HepG2 (cell line): ENCODE measurements around the gene KDM8. TPM values are rescaled to one million over a fixed set of nuclear protein-coding genes. Genes with fewer than 3 reads are reported as not detected.

Experiments
- AHR ChIP-seq: IDR thresholded peaks from 2 replicates; pipeline ENCODE4 v1.6.1; 2018; ENCODE audit warnings: missing genetic modification reagents, missing compliant biosample characterization
- ATF1 ChIP-seq: IDR thresholded peaks from 2 replicates; pipeline ENCODE4 v1.6.1; 2016; ENCODE audit warnings: mild to moderate bottlenecking, control low read depth
- ATF7 ChIP-seq, 2 experiments: fragments of 450-650 bp in 1 of 2; sonication (generic) in 1 of 2; formaldehyde crosslinking in 1 of 2; IDR thresholded peaks; 2 replicates each; pipeline versions ENCODE4 v1.4.0 to v1.6.1; 2016 to 2020; ENCODE audit warnings: antibody characterized with exemption in 1 of 2, mild to moderate bottlenecking in 1 of 2, missing genetic modification reagents in 1 of 2
- DZIP1 ChIP-seq: sonication (generic); formaldehyde crosslinking; IDR thresholded peaks from 2 replicates; pipeline ENCODE4 v1.5.0; 2020; ENCODE audit warnings: mild to moderate bottlenecking, missing genetic modification reagents
- POLR2AphosphoS2 ChIP-seq: IDR thresholded peaks from 2 replicates; pipeline ENCODE4 v1.6.1; 2011; ENCODE audit warnings: low read depth, low read length, improper control_type of control experiment
- RAD51 ChIP-seq: fragments of 450-650 bp; IDR thresholded peaks from 2 replicates; pipeline ENCODE4 v1.6.1; 2016; ENCODE audit warnings: borderline replicate concordance
- RNF219 ChIP-seq: sonication (generic); formaldehyde crosslinking; IDR thresholded peaks from 2 replicates; pipeline ENCODE4 v1.5.0; 2020; ENCODE audit warnings: mild to moderate bottlenecking, missing genetic modification reagents
- SAP130 ChIP-seq: IDR thresholded peaks from 2 replicates; pipeline ENCODE4 v1.6.1; 2016; ENCODE audit warnings: low read depth
- WIZ ChIP-seq: sonication (generic); formaldehyde crosslinking; IDR thresholded peaks from 2 replicates; pipeline ENCODE4 v1.5.1; 2020; ENCODE audit warnings: mild to moderate bottlenecking, missing genetic modification reagents
- ZMYM3 ChIP-seq: sonication (generic); formaldehyde crosslinking; IDR thresholded peaks from 2 replicates; pipeline ENCODE4 v1.5.1; 2020; ENCODE audit warnings: mild to moderate bottlenecking, missing genetic modification reagents
- ZNF382 ChIP-seq: sonication (generic); formaldehyde crosslinking; IDR thresholded peaks from 2 replicates; pipeline ENCODE4 v1.5.0; 2020; ENCODE audit warnings: missing genetic modification reagents, mild to moderate bottlenecking, borderline replicate concordance
- ZNF674 ChIP-seq: sonication (generic); formaldehyde crosslinking; IDR thresholded peaks from 2 replicates; pipeline ENCODE4 v1.5.0; 2020; ENCODE audit warnings: low read depth, mild to moderate bottlenecking, missing genetic modification reagents
- ZNF720 ChIP-seq: sonication (generic); formaldehyde crosslinking; IDR thresholded peaks from 2 replicates; pipeline ENCODE4 v1.4.0; 2020; ENCODE audit warnings: missing genetic modification reagents
- ZNF746 ChIP-seq: sonication (generic); formaldehyde crosslinking; IDR thresholded peaks from 2 replicates; pipeline ENCODE4 v1.8.0; 2022; ENCODE audit warnings: mild to moderate bottlenecking, missing genetic modification reagents
- ZNF768 ChIP-seq: sonication (generic); formaldehyde crosslinking; IDR thresholded peaks from 2 replicates; pipeline ENCODE4 v1.4.0; 2020; ENCODE audit warnings: missing genetic modification reagents
- polyA plus RNA-seq, 8 experiments: library from polyadenylated mRNA; depleted of rRNA in 3 of 8; stranded (reverse) in 7 of 8; unstranded in 1 of 8; fragments of >200 nt; fragmentation: Illumina TruSeq in 4 of 8; extraction: Trizol in 4 of 8; gene quantifications; 2 replicates each; pipeline versions ENCODE4 v1.2.1 to v1.2.3, GENCODE V29; 2011 to 2016; ENCODE audit warnings: low read depth in 4 of 8, missing spikeins in 1 of 8, mixed read lengths in 1 of 8; ENCODE audit not compliant: insufficient read depth in 1 of 8
- total RNA-seq, 5 experiments: library from RNA; depleted of rRNA; stranded (reverse); fragments of >200 nt; fragmentation: Illumina TruSeq; extraction: Trizol; gene quantifications; 2 replicates each; pipeline ENCODE4 v1.2.3, GENCODE V29; 2016; ENCODE audit warnings: low read depth in 1 of 5
- TF ChIP-seq, protein P1 (sequence below), 2 experiments: sonication (generic) in 1 of 2; formaldehyde crosslinking in 1 of 2; IDR thresholded peaks; 2 replicates each; pipeline versions ENCODE4 v1.5.1 to v1.6.1; 2011 to 2020; ENCODE audit warnings: borderline replicate concordance in 1 of 2, low read depth in 1 of 2, low read length in 1 of 2, mild to moderate bottlenecking in 1 of 2, missing genetic modification reagents in 1 of 2, moderate library complexity in 1 of 2

Gene KDM8
- total and polyA plus RNA-seq, 2 of the 13 experiments (the other 11 are each of a cell fraction or from before 2014, with no cell fraction given): 3.3 to 8.6 TPM

DNA sequence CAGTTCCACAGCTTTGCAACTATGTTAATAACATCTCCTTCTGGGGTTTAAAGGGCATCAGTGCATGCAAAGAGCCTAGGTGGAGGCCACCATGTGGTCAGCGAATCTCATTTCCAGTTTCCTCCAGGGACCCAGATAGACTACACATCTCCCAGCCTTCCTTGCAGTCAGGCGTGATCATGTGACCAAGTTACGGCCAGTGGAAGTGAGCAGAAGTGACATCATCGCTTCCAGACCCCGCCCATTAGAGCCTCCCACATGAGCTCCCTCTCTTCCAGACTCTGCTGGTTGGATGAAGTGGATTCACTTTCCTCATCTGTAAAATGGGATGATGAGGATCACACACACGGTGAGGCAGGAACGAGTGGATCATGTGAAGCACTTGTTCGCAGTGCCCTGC lies 27.4 kb upstream of the KDM8 start (continued):
- TF ChIP-seq POLR2AphosphoS2 (no peak), ATF1 (CRISPR knock-in tag) (no peak), ATF7 (IDR thresholded peaks at IDR 0.05) (peak; percentile 80), ATF7 (CRISPR knock-in tag; IDR thresholded peaks at IDR 0.05) (no peak), ZNF746 (CRISPR knock-in tag) (no peak), ZNF382 (CRISPR knock-in tag) (no peak), ZNF720 (CRISPR knock-in tag) (no peak), ZMYM3 (CRISPR knock-in tag) (0 out of 2 replicates have a peak, but pooled peaks have one; percentile 38), ZNF674 (no peak), SAP130 (no peak), WIZ (CRISPR knock-in tag) (no peak), ZNF768 (no peak), AHR (CRISPR knock-in tag) (no peak), DZIP1 (CRISPR knock-in tag) (no peak), RAD51 (peak; percentile 50; the same call in 1 of the 2 replicates), RNF219 (no peak)
- TF ChIP-seq, protein P1, sequence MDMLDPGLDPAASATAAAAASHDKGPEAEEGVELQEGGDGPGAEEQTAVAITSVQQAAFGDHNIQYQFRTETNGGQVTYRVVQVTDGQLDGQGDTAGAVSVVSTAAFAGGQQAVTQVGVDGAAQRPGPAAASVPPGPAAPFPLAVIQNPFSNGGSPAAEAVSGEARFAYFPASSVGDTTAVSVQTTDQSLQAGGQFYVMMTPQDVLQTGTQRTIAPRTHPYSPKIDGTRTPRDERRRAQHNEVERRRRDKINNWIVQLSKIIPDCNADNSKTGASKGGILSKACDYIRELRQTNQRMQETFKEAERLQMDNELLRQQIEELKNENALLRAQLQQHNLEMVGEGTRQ (IDR thresholded peaks at IDR 0.05; ENCODE audit: low read depth, low read length): peak; percentile 55
- TF ChIP-seq, protein P1 (CRISPR knock-in tag; IDR thresholded peaks at IDR 0.05; ENCODE audit: borderline replicate concordance): peak; percentile 44; the same call in 1 of the 2 replicates
